NK-92 (cell line): ENCODE measurements around the gene FBXO3.

ENCODE experiments used
- DNase-seq: peaks from one replicate; lab custom pipeline; 2025; ENCODE audit not compliant: unreplicated experiment; lab: John Stamatoyannopoulos, UW

Gene FBXO3

GRCh38 chr11:33772870-33773269, 1.4 kb downstream of the FBXO3 start:
- no peak for DNase-seq

GRCh38 chr11:33772300-33772699, 2.0 kb downstream of the FBXO3 start:
- DNase-seq: no peak

- DNase-seq: no peak
These were observed 4.1 kb downstream of the FBXO3 start for GRCh38 chr11:33770236-33770635.

GRCh38 chr11:33769542-33769941, 4.8 kb downstream of the FBXO3 start:
- no peak for DNase-seq

GRCh38 chr11:33767624-33768023, 6.7 kb downstream of the FBXO3 start:
- DNase-seq: no peak

GRCh38 chr11:33766085-33766484, 8.2 kb downstream of the FBXO3 start:
- no peak for DNase-seq

GRCh38 chr11:33761471-33761870, 12.8 kb downstream of the FBXO3 start:
- DNase-seq: no peak

- DNase-seq: no peak
These were observed 20.9 kb downstream of the FBXO3 start for GRCh38 chr11:33753304-33753967.

- DNase-seq: no peak
These were observed 22.4 kb downstream of the FBXO3 start for GRCh38 chr11:33751878-33752277.

- DNase-seq: no peak
These were observed 26.3 kb downstream of the FBXO3 start for GRCh38 chr11:33747979-33748378.

GRCh38 chr11:33743291-33743690, 31.0 kb downstream of the FBXO3 start:
- DNase-seq: no peak

- no peak for DNase-seq
These were observed 32.0 kb downstream of the FBXO3 start for GRCh38 chr11:33742249-33742851.

GRCh38 chr11:33741806-33742205, 32.5 kb downstream of the FBXO3 start:
- no peak for DNase-seq

- DNase-seq: no peak
These were observed 36.9 kb downstream of the FBXO3 start for GRCh38 chr11:33737362-33737821.

GRCh38 chr11:33736148-33736812, 38.0 kb downstream of the FBXO3 start, which contains the start of gene CD59:
CD59 (minus strand) TSS chr11:33736423; CDS start chr11:33722445, 13,978 bp downstream.
- DNase-seq: peak; percentile 49

GRCh38 chr11:33735271-33736147, 38.8 kb downstream of the FBXO3 start:
- no peak for DNase-seq

GRCh38 chr11:33734441-33735270, 39.7 kb downstream of the FBXO3 start:
- no peak for DNase-seq

GRCh38 chr11:33733980-33734379, 40.3 kb downstream of the FBXO3 start:
- DNase-seq: no peak

- DNase-seq: no peak
These were observed 42.4 kb downstream of the FBXO3 start for GRCh38 chr11:33731723-33732531.
